ENCODE results near the gene STOML2.
A peak's percentile ranks its signal among the peaks of the same experiment; 100 is the strongest.

The STOML2 gene

DNA sequence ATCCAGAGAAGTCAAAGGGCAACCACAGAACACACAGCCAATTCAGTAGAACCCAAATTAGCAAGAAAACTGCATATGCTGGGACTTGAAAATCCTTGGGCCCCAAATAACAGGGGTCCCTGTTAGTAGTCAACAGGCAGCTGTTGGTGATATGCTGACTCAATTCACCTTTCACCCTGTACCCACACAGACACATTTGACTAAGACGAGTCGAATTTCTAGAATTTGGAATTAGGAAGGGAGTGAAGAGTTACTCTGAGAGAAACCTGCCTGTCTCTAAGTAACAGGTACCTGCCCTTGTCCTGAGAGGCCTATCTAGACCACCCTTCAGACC lies 29.7 kb downstream of the STOML2 start:
- H3K36me3 ChIP-seq (ENCODE audit: control insufficient read depth in 1 of 2, insufficient read depth in 2 of 2, low read length in 2 of 2) = peaks cover 5 to 28% of the 10 kb centered on the region in 2 donors
- no peaks in the 10 kb centered on the region for H3K9me3 ChIP-seq (ENCODE audit: control insufficient read depth in 1 of 2, low read length in 2 of 2)
- H3K27ac ChIP-seq (ENCODE audit: low read depth, low read length) = peak overlapping the region; percentile 26
- H3K27me3 ChIP-seq (ENCODE audit: control insufficient read depth in 1 of 2, insufficient read depth in 2 of 2, low read length in 2 of 2) = no peaks in the 10 kb centered on the region
- H3K9ac ChIP-seq (ENCODE audit: low read depth in 1 of 2, low read length in 2 of 2) = peak overlapping the region in 1 of 2 donors; percentile 2
- peak overlapping the region; percentile 62 to 76 for H3K4me3 ChIP-seq (ENCODE audit: low read depth in 1 of 2, low read length in 2 of 2)
- H3K4me1 ChIP-seq (ENCODE audit: control insufficient read depth in 1 of 2, insufficient read depth in 2 of 2, low read length in 2 of 2) = peaks cover 29 to 40% of the 10 kb centered on the region in 2 donors

DNA sequence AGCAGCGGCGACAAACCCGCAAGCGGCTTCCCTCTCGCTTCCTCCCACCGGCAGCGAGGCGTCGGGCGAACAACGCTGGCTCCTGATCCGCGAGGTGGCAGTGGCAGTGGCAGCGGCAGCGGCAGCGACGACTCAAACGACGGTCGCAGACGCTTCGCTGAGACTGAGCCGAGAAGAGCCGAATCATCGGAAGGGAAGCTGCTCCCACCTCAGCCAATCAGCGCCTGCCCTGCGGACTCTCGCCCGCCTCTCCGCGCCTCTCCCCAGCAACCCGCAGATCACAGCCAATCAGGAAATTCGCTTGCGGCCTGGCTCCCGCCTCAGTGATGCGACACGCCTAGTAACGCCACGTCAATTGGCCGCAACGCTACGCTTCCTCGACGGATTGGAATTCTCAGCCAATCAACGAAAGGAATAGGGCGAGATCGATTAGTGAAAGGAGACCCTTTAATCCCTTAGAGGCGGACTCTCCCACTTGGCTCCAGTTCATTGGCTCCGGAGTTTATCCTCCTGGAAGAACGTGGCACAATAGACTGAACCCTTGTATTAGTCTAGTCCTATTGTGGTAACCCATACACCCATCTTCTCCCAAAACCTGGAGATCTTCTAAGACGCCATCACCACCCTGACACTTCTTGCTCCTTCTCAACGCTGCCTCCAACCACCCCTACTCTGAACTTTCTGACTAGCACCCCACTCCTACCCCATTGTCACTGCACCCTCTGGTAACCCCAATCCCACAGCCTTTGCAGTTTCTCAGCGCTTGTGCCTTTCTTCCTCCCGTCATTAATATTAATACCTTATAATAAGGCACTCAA lies 30.3 kb downstream of the STOML2 start, which contains the start of gene VCP:
Gene VCP (minus strand): TSS at position 165 of the 818 bp plus-strand sequence. CDS start 272 bp downstream, outside the sequence.
- H3K27me3 ChIP-seq (ENCODE audit: control insufficient read depth in 1 of 2, insufficient read depth in 2 of 2, low read length in 2 of 2) = no peaks in the 10 kb centered on the region
- H3K9me3 ChIP-seq (ENCODE audit: control insufficient read depth in 1 of 2, low read length in 2 of 2) = no peaks in the 10 kb centered on the region
- peaks cover 10 to 33% of the 10 kb centered on the region in 2 donors for H3K36me3 ChIP-seq (ENCODE audit: control insufficient read depth in 1 of 2, insufficient read depth in 2 of 2, low read length in 2 of 2)
- peaks cover 34 to 38% of the 10 kb centered on the region in 2 donors for H3K4me1 ChIP-seq (ENCODE audit: control insufficient read depth in 1 of 2, insufficient read depth in 2 of 2, low read length in 2 of 2)
- peak within 1 kb of the TSS; percentile 76 to 92 for H3K4me3 ChIP-seq (ENCODE audit: low read depth in 1 of 2, low read length in 2 of 2)
- peak within 1 kb of the TSS; percentile 93 to 95 for H3K9ac ChIP-seq (ENCODE audit: low read depth in 1 of 2, low read length in 2 of 2)
- H3K27ac ChIP-seq (ENCODE audit: low read depth, low read length) = peak within 1 kb of the TSS; percentile 100

DNA sequence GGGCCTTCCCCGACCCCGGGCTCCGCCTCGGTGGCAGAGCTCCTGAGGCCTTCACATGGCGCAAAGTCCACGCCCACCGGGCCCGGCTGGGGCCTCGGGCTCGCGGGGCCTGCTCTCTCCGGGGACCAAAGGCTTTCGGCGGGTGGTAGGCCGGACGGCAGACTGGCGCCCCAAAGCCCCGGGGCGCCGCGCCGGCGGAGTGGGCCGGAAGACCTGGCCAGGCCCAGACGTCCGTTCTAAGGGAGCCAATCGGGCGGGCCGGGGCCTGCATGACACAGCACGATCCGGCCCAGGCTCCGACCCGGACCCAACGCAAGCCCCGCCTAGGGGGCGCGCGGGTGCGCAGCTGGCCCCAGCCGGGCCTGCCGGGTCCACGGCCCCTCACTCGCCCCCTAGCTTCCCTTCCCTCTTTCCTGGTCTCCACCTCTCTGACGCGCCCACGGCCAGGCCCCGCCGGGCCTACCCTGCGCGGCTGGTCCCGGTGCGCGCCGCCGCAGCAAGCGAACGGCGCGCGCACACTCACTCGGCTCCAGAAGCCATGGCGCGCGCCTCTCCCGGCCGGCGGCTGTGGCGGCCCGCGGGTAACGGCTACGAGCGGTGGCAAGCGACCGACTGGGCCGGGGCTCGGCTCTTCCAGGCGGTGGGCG lies 31.0 kb downstream of the STOML2 start:
- peaks cover 37 to 38% of the 10 kb centered on the region in 2 donors for H3K4me1 ChIP-seq (ENCODE audit: control insufficient read depth in 1 of 2, insufficient read depth in 2 of 2, low read length in 2 of 2)

DNA sequence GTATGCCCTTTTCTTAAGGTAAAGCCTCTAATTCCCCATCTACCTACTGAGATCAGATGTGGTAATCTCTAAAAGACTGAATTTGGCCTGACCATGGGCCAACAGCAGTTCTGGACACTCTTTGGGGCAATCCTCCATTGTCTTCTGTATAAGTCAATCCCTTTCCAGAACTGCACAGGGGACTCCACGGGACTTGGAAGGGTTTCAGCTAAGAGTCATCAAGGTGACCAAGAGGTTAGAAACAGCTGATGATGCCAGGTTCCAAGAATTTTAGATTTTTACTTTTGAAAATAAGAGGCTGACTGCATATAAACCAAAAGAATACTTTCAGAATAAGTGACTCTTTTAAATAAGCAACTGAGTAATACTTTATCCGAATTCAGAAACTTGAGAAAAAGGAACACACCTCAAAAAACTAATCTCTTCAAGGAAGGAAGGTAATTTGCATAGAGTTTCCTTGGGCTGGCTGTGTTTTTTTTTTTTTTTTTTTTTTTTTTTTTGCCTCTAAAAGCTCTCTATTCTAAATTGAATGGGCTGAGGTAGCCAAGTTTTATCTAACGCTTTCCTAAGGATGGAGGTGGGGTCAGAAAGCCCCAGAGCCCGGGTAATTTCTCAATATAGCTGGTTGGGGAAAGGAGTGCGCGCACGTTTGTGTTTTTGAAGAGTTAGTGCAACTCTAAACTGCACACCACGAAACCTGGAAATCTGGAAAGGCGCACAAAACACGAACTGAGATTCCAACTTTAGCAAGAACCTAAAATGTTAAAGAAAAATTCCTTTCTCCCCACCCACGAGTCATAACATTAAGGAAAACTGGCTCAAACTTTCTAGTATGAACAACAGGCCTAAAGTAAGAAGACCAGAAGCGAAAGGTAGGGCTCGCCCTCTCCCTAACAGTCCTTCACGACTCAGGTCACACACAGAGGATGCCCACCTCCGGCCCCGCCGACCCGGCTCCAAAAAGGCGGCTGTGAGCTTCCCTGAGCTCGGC lies 31.8 kb downstream of the STOML2 start:
- peak overlapping the region; percentile 76 to 92 for H3K4me3 ChIP-seq (ENCODE audit: low read depth in 1 of 2, low read length in 2 of 2)
- peak overlapping the region; percentile 100 for H3K27ac ChIP-seq (ENCODE audit: low read depth, low read length)
- H3K36me3 ChIP-seq (ENCODE audit: control insufficient read depth in 1 of 2, insufficient read depth in 2 of 2, low read length in 2 of 2) = peaks cover 23 to 46% of the 10 kb centered on the region in 2 donors
- H3K9ac ChIP-seq (ENCODE audit: low read depth in 1 of 2, low read length in 2 of 2) = peak overlapping the region; percentile 93 to 95
- no peaks in the 10 kb centered on the region for H3K9me3 ChIP-seq (ENCODE audit: control insufficient read depth in 1 of 2, low read length in 2 of 2)
- peaks cover 37 to 38% of the 10 kb centered on the region in 2 donors for H3K4me1 ChIP-seq (ENCODE audit: control insufficient read depth in 1 of 2, insufficient read depth in 2 of 2, low read length in 2 of 2)
- no peaks in the 10 kb centered on the region for H3K27me3 ChIP-seq (ENCODE audit: control insufficient read depth in 1 of 2, insufficient read depth in 2 of 2, low read length in 2 of 2)

More for the DNA sequence above, 31.0 kb downstream of the STOML2 start:
- Histone ChIP-seq H3K9me3 (ENCODE audit: control insufficient read depth in 1 of 2, low read length in 2 of 2) (no peaks in the 10 kb centered on the region), H3K36me3 (ENCODE audit: control insufficient read depth in 1 of 2, insufficient read depth in 2 of 2, low read length in 2 of 2) (peaks cover 17 to 41% of the 10 kb centered on the region in 2 donors), H3K27ac (ENCODE audit: low read depth, low read length) (peak overlapping the region; percentile 100), H3K9ac (ENCODE audit: low read depth in 1 of 2, low read length in 2 of 2) (peak overlapping the region; percentile 93 to 95), H3K4me3 (ENCODE audit: low read depth in 1 of 2, low read length in 2 of 2) (peak overlapping the region; percentile 76 to 92), H3K27me3 (ENCODE audit: control insufficient read depth in 1 of 2, insufficient read depth in 2 of 2, low read length in 2 of 2) (no peaks in the 10 kb centered on the region)

DNA sequence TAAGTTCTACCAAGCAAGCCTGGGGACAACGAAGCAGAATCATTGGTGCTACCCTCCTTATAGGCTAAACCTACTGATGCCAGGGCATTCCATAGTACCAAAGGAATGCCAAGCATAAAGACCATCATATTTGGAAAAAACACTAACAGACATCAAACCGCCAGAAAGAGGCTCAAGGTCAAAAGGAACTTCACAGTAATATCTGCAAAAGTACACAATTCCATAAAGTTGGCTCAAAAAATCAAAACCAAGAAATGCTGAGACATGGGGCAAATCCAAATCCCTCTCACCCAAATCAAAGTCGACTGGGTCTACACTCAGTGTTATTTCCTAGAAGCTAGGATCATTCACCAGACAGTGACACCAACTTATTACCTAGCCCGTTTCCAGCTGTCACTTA lies 33.9 kb downstream of the STOML2 start:
- Histone ChIP-seq H3K27ac (ENCODE audit: low read depth, low read length) (no peak overlapping the region), H3K9ac (ENCODE audit: low read depth in 1 of 2, low read length in 2 of 2) (no peak overlapping the region), H3K9me3 (ENCODE audit: control insufficient read depth in 1 of 2, low read length in 2 of 2) (no peaks in the 10 kb centered on the region), H3K4me3 (ENCODE audit: low read depth in 1 of 2, low read length in 2 of 2) (peak overlapping the region in 1 of 2 donors; percentile 23), H3K27me3 (ENCODE audit: control insufficient read depth in 1 of 2, insufficient read depth in 2 of 2, low read length in 2 of 2) (no peaks in the 10 kb centered on the region), H3K4me1 (ENCODE audit: control insufficient read depth in 1 of 2, insufficient read depth in 2 of 2, low read length in 2 of 2) (peaks cover 37 to 38% of the 10 kb centered on the region in 2 donors), H3K36me3 (ENCODE audit: control insufficient read depth in 1 of 2, insufficient read depth in 2 of 2, low read length in 2 of 2) (peaks cover 38 to 50% of the 10 kb centered on the region in 2 donors)

DNA sequence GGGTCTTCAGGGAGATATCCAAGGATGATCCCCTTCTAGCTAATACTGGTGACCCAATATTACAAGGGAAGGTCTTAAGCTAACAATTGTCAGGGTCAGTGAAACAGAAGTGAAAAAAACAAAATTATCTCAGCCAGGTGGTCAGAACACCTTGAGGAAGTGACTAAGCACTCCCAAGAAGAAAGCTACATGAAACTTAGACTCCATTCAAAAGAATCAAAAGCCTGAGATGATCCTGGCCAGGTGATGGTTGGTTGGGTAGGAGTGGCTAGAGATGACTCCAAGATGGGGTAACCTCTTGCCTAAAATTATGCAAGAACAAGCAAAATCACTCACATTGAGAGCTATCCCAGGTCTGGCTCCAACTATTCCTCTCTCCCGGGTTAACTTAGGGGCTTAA lies 35.9 kb downstream of the STOML2 start:
- no peaks in the 10 kb centered on the region for H3K27me3 ChIP-seq (ENCODE audit: control insufficient read depth in 1 of 2, insufficient read depth in 2 of 2, low read length in 2 of 2)
- H3K27ac ChIP-seq (ENCODE audit: low read depth, low read length) = no peak overlapping the region
- no peak overlapping the region for H3K4me3 ChIP-seq (ENCODE audit: low read depth in 1 of 2, low read length in 2 of 2)
- H3K9me3 ChIP-seq (ENCODE audit: control insufficient read depth in 1 of 2, low read length in 2 of 2) = no peaks in the 10 kb centered on the region
- peaks cover 28 to 31% of the 10 kb centered on the region in 2 donors for H3K4me1 ChIP-seq (ENCODE audit: control insufficient read depth in 1 of 2, insufficient read depth in 2 of 2, low read length in 2 of 2)
- H3K36me3 ChIP-seq (ENCODE audit: control insufficient read depth in 1 of 2, insufficient read depth in 2 of 2, low read length in 2 of 2) = peaks cover 57 to 66% of the 10 kb centered on the region in 2 donors
- H3K9ac ChIP-seq (ENCODE audit: low read depth in 1 of 2, low read length in 2 of 2) = no peak overlapping the region

DNA sequence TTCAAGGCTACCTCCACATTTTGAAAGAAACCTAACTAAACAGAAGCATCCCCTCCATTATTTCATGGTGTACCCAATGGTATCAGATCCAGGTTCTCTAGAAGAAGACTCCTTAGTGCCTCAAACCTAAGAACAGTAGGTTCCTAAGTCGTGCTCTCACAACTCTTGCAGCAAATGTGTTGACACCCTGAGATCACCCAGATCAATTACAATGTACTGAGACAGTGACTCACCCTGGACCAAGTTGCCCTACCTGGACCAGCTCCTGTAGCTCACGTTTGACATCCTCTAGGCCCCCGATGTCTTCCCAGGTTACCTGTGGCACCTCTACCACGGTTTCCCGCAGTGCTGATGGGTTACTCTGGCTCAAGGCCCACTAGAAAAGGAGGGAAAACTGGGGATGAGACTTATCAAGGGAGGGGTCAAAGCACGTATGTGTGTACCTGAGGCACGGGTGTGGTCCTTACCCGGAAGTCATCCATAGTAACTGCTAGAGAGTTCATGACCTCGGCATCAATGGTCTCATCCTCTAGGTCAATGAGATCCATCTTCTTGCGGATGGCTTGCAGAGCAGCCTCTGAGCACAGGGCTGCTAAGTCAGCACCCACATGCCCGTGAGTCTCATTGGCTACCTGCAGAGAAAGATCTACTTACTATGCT lies 42.3 kb downstream of the STOML2 start:
- H3K36me3 ChIP-seq (ENCODE audit: control insufficient read depth in 1 of 2, insufficient read depth in 2 of 2, low read length in 2 of 2) = peaks cover 92 to 99% of the 10 kb centered on the region in 2 donors

DNA sequence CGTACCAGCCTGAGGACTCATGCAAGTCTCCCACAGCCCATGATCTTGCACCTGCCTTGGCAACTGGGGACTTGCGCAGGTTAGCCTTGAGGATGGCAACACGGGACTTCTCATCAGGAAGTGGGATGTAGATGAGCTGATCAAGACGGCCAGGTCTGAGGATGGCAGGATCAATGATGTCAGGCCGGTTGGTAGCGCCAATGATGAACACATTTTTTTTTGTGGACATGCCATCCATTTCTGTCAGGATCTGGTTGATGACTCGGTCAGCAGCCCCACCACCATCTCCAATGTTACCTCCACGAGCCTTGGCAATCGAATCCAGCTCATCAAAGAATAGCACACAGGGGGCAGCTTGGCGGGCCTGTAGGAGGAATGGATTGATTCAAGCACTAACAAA lies 43.5 kb downstream of the STOML2 start:
- Histone ChIP-seq H3K4me1 (ENCODE audit: control insufficient read depth in 1 of 2, insufficient read depth in 2 of 2, low read length in 2 of 2) (no peaks in the 10 kb centered on the region), H3K9ac (ENCODE audit: low read depth in 1 of 2, low read length in 2 of 2) (no peak overlapping the region), H3K4me3 (ENCODE audit: low read depth in 1 of 2, low read length in 2 of 2) (no peak overlapping the region), H3K36me3 (ENCODE audit: control insufficient read depth in 1 of 2, insufficient read depth in 2 of 2, low read length in 2 of 2) (peaks cover 81 to 100% of the 10 kb centered on the region in 2 donors), H3K9me3 (ENCODE audit: control insufficient read depth in 1 of 2, low read length in 2 of 2) (no peaks in the 10 kb centered on the region), H3K27ac (ENCODE audit: low read depth, low read length) (no peak overlapping the region), H3K27me3 (ENCODE audit: control insufficient read depth in 1 of 2, insufficient read depth in 2 of 2, low read length in 2 of 2) (no peaks in the 10 kb centered on the region)

More for the DNA sequence above, 42.3 kb downstream of the STOML2 start:
- Histone ChIP-seq H3K4me3 (ENCODE audit: low read depth in 1 of 2, low read length in 2 of 2) (no peak overlapping the region), H3K27ac (ENCODE audit: low read depth, low read length) (no peak overlapping the region), H3K27me3 (ENCODE audit: control insufficient read depth in 1 of 2, insufficient read depth in 2 of 2, low read length in 2 of 2) (no peaks in the 10 kb centered on the region), H3K9me3 (ENCODE audit: control insufficient read depth in 1 of 2, low read length in 2 of 2) (no peaks in the 10 kb centered on the region), H3K9ac (ENCODE audit: low read depth in 1 of 2, low read length in 2 of 2) (no peak overlapping the region), H3K4me1 (ENCODE audit: control insufficient read depth in 1 of 2, insufficient read depth in 2 of 2, low read length in 2 of 2) (no peaks in the 10 kb centered on the region)

DNA sequence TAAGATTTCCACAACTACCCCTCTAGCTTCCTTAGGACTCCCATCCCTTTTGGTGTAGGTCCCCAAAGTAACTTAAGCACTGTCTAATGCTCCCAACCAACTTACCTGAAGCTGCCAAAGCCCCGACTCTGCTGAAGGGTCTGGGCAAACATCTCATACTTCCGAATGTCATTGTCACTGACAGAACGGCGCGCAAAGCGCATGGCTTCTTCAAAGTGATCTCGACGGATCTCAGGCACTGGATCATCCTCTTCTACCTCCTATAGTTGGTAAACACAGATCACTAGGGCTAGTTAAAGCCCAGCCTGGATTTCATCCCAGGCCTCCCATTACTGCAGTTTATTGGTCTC lies 45.7 kb downstream of the STOML2 start:
- no peak overlapping the region for H3K4me3 ChIP-seq (ENCODE audit: low read depth in 1 of 2, low read length in 2 of 2)
- H3K9ac ChIP-seq (ENCODE audit: low read depth in 1 of 2, low read length in 2 of 2) = no peak overlapping the region
- no peaks in the 10 kb centered on the region for H3K9me3 ChIP-seq (ENCODE audit: control insufficient read depth in 1 of 2, low read length in 2 of 2)
- peaks cover 63 to 83% of the 10 kb centered on the region in 2 donors for H3K36me3 ChIP-seq (ENCODE audit: control insufficient read depth in 1 of 2, insufficient read depth in 2 of 2, low read length in 2 of 2)
- H3K27me3 ChIP-seq (ENCODE audit: control insufficient read depth in 1 of 2, insufficient read depth in 2 of 2, low read length in 2 of 2) = no peaks in the 10 kb centered on the region
- H3K4me1 ChIP-seq (ENCODE audit: control insufficient read depth in 1 of 2, insufficient read depth in 2 of 2, low read length in 2 of 2) = no peaks in the 10 kb centered on the region
- no peak overlapping the region for H3K27ac ChIP-seq (ENCODE audit: low read depth, low read length)
